ENCODE measurements around the gene TBX1. TPM values are rescaled to one million over a fixed set of nuclear protein-coding genes. Genes with fewer than 3 reads are reported as not detected.

Gene TBX1
- total RNA-seq, 1 experiment from 2014 or later = 3.9 TPM

GRCh38 chr22:19727310-19728150, 33.0 kb upstream of the TBX1 start:
- no peak for DNase-seq (ENCODE audit: low read depth, low spot score)
- no peak for ATAC-seq
- Histone ChIP-seq H3K36me3 (ENCODE audit: control insufficient read depth in 1 of 2, insufficient read depth in 2 of 2, low read length in 2 of 2) (no peaks in the 10 kb centered on the region; a peak in 1 of 4 replicates), H3K4me1 (ENCODE audit: control insufficient read depth in 1 of 2, insufficient read depth in 2 of 2, low read length in 2 of 2) (peaks cover 10 to 25% of the 10 kb centered on the region in 2 experiments), H4K20me1 (ENCODE audit: insufficient read depth) (no peaks in the 10 kb centered on the region), H3K27me3 (ENCODE audit: insufficient read depth, low read length) (no peaks in the 10 kb centered on the region), H3K4me3 (replicated peaks in 1 of 2; ENCODE audit: low read depth in 1 of 2, low read length in 2 of 2) (no peak overlapping the region), H3K9me3 (ENCODE audit: control insufficient read depth in 1 of 2, insufficient read depth in 1 of 2, low read depth in 1 of 2, low read length in 2 of 2) (no peaks in the 10 kb centered on the region), H3K9ac (ENCODE audit: low read length) (no peak overlapping the region), H2AFZ (ENCODE audit: low read depth, low read length, poor library complexity, severe bottlenecking) (no peak overlapping the region), H3K27ac (ENCODE audit: low read depth, low read length) (no peak overlapping the region), H3K9me2 (ENCODE audit: insufficient read depth) (no peaks in the 10 kb centered on the region), H3K4me2 (ENCODE audit: low read length) (no peak overlapping the region), H3K79me2 (ENCODE audit: insufficient read depth, low read length) (no peaks in the 10 kb centered on the region)
- TF ChIP-seq POLR2A (IDR thresholded peaks at IDR 0.05; ENCODE audit: borderline replicate concordance, extremely low read depth, insufficient read depth, insufficient read length) = no peak
- TF ChIP-seq YY1 (IDR thresholded peaks at IDR 0.05; ENCODE audit: extremely low read depth, insufficient replicate concordance, low read depth, low read length) = no peak
- no peak for TF ChIP-seq EZH2 (IDR thresholded peaks at IDR 0.05)
- TF ChIP-seq REST (IDR thresholded peaks at IDR 0.05; ENCODE audit: low read depth) = no peak
- TF ChIP-seq JUND (IDR thresholded peaks at IDR 0.05) = no peak
- BruUV-seq (replicated peaks) = no TSS peak
- POLR2A ChIA-PET = no interaction called here
- CTCF ChIA-PET = no interaction called here
- intact Hi-C loops (cut with micrococcal nuclease) = no loop called here
- RAD21 ChIA-PET (ENCODE audit: low non-redundant PET in 1 of 2, low total read pairs in 2 of 2, uncharacterized antibody in 2 of 2, unreplicated experiment in 2 of 2) = no interaction called here

Data from HCT116 (cell line).